CD14-positive monocyte (primary cell): ENCODE results near the gene MMP15. TPM values are rescaled to one million over a fixed set of nuclear protein-coding genes. Genes with fewer than 3 reads are reported as not detected.

ENCODE experiments used
- DNase-seq, 3 donors: peaks; one replicate each; pipeline ENCODE4 v3.0.0-alpha.2; 2011 to 2022
- H2AFZ ChIP-seq: 2 replicates; pipeline ENCODE4 v1.6.0; 2012; ENCODE audit warnings: mild to moderate bottlenecking, low read depth, low read length, inconsistent platforms; ENCODE audit not compliant: insufficient read depth, poor library complexity, severe bottlenecking
- H3K27ac ChIP-seq, 2 donors: 1 replicate in 1 of 2; 2 replicates in 1 of 2; pipeline ENCODE4 v1.5.1; 2012 to 2013; ENCODE audit warnings: low read length in 2 of 2, control low read depth in 1 of 2, inconsistent platforms in 1 of 2, low read depth in 1 of 2, mild to moderate bottlenecking in 1 of 2
- H3K27me3 ChIP-seq, 2 donors: one replicate each; pipeline versions ENCODE4 v1.6.0 to v1.6.1; 2011 to 2013; ENCODE audit warnings: low read length in 2 of 2; ENCODE audit not compliant: control insufficient read depth in 2 of 2, insufficient read depth in 2 of 2
- H3K36me3 ChIP-seq, 2 donors: replicated peaks in 1 of 2; 1 replicate in 1 of 2; 2 replicates in 1 of 2; pipeline versions ENCODE4 v1.5.1 to v1.6.1; 2012 to 2013; ENCODE audit warnings: low read length in 2 of 2, control low read depth in 1 of 2, inconsistent platforms in 1 of 2, mild to moderate bottlenecking in 1 of 2; ENCODE audit not compliant: insufficient read depth in 2 of 2, control insufficient read depth in 1 of 2
- H3K4me1 ChIP-seq, 2 donors: 1 replicate in 1 of 2; 2 replicates in 1 of 2; pipeline versions ENCODE4 v1.5.1 to v1.6.1; 2012 to 2013; ENCODE audit warnings: low read length in 2 of 2, control low read depth in 1 of 2, inconsistent platforms in 1 of 2, mild to moderate bottlenecking in 1 of 2, moderate library complexity in 1 of 2; ENCODE audit not compliant: insufficient read depth in 2 of 2, control insufficient read depth in 1 of 2
- H3K4me2 ChIP-seq: replicated peaks from 2 replicates; pipeline ENCODE3; 2012; ENCODE audit warnings: low read length, moderate library complexity, mild to moderate bottlenecking; ENCODE audit not compliant: poor library complexity, severe bottlenecking; ENCODE audit errors: extremely low read depth
- H3K4me3 ChIP-seq, 3 experiments: fragments of 200-600 bp in 1 of 3; sonication (generic) in 1 of 3; replicated peaks in 1 of 3; 1 replicate in 2 of 3; 2 replicates in 1 of 3; pipeline ENCODE4 v1.5.1; 2011 to 2013; ENCODE audit warnings: low read length in 3 of 3, mild to moderate bottlenecking in 3 of 3, control low read depth in 2 of 3, low read depth in 2 of 3, inconsistent platforms in 1 of 3, moderate library complexity in 1 of 3
- H3K79me2 ChIP-seq: 2 replicates; pipeline ENCODE4 v1.6.0; 2012; ENCODE audit warnings: mild to moderate bottlenecking, control low read depth, inconsistent platforms, low read length, moderate library complexity; ENCODE audit not compliant: insufficient read depth
- H3K9ac ChIP-seq: 2 replicates; pipeline ENCODE4 v1.6.0; 2017; ENCODE audit warnings: low read length, mild to moderate bottlenecking; ENCODE audit not compliant: insufficient read depth, poor library complexity, severe bottlenecking
- H3K9me3 ChIP-seq, 2 donors: replicated peaks in 1 of 2; 1 replicate in 1 of 2; 2 replicates in 1 of 2; pipeline versions ENCODE4 v1.5.1 to v1.6.1; 2012 to 2013; ENCODE audit warnings: low read length in 2 of 2, control low read depth in 1 of 2; ENCODE audit not compliant: control insufficient read depth in 1 of 2, insufficient read depth in 1 of 2
- H4K20me1 ChIP-seq: 2 replicates; pipeline ENCODE4 v1.6.0; 2012; ENCODE audit warnings: mild to moderate bottlenecking, low read length, control low read depth, moderate library complexity; ENCODE audit not compliant: insufficient read depth
- H3K27ac Mint-ChIP-seq, 7 donors: one replicate each; pipeline ENCODE4 v1.8.0; 2020; ENCODE audit warnings: mild to moderate bottlenecking in 7 of 7, mixed read lengths in 7 of 7, moderate library complexity in 6 of 7, inconsistent platforms in 2 of 7
- H3K27me3 Mint-ChIP-seq, 3 donors: one replicate each; pipeline ENCODE4 v1.8.0; 2021 to 2022; ENCODE audit warnings: low read depth in 3 of 3, mild to moderate bottlenecking in 3 of 3, mixed read lengths in 3 of 3, moderate library complexity in 3 of 3, inconsistent platforms in 1 of 3
- H3K36me3 Mint-ChIP-seq, 2 donors: one replicate each; pipeline ENCODE4 v1.8.0; 2020; ENCODE audit warnings: mixed read lengths in 2 of 2, inconsistent platforms in 1 of 2, mild to moderate bottlenecking in 1 of 2
- H3K4me1 Mint-ChIP-seq: one replicate; pipeline ENCODE4 v1.8.0; 2020; ENCODE audit warnings: mild to moderate bottlenecking, mixed read lengths
- H3K4me3 Mint-ChIP-seq, 2 donors: one replicate each; pipeline ENCODE4 v1.8.0; 2020; ENCODE audit warnings: mild to moderate bottlenecking in 2 of 2, mixed read lengths in 2 of 2, moderate library complexity in 1 of 2
- H3K9me3 Mint-ChIP-seq, 7 donors: one replicate each; pipeline ENCODE4 v1.8.0; 2020 to 2022; ENCODE audit warnings: mixed read lengths in 7 of 7, mild to moderate bottlenecking in 6 of 7, moderate library complexity in 6 of 7, inconsistent platforms in 2 of 7
- CTCF ChIP-seq: fragments of 200-600 bp; IDR thresholded peaks from one replicate; pipeline ENCODE4 v1.8.0; 2022; ENCODE audit warnings: antibody characterized with exemption, mild to moderate bottlenecking
- WGBS: methylation state at CpG from one replicate; pipeline ENCODE4 v1.1.5; 2013; ENCODE audit warnings: missing lambda C conversion rate; ENCODE audit not compliant: insufficient coverage; 5-methylcytosine and 5-hydroxymethylcytosine counted together
- intact Hi-C, 2 donors: fragments of 100-400 bp; cut with micrococcal nuclease; formaldehyde crosslinking; loops; one replicate each; pipeline versions ENCODE4 v1.15.0 to v1.15.1; 2023
- polyA plus RNA-seq, 3 donors: library from polyadenylated mRNA; depleted of rRNA in 1 of 3; unstranded in 2 of 3; stranded (reverse) in 1 of 3; fragments of 300-500 nt in 2 of 3; fragments of >200 nt in 1 of 3; fragmentation: Illumina TruSeq in 2 of 3; gene quantifications; 1 replicate in 2 of 3; 2 replicates in 1 of 3; pipeline ENCODE4 v1.2.3, GENCODE V29; 2012 to 2021

Gene MMP15
- polyA plus RNA-seq, 3 donors: not detected

GRCh38 chr16:58034128-58034685 is 8.7 kb downstream of the MMP15 start:
- H3K36me3 ChIP-seq: no peaks in the 10 kb centered on the region
- H3K9me3 ChIP-seq: no peaks in the 10 kb centered on the region
- DNase-seq: no peak
- H3K9ac ChIP-seq: no peak overlapping the region
- peaks cover 0 to 2% of the 10 kb centered on the region in 2 donors for H3K27me3 ChIP-seq
- Mint-ChIP-seq H3K9me3 (peaks cover 0 to 2% (median 0%) of the 10 kb centered on the region in 7 donors), H3K4me3 (no peak overlapping the region), H3K27ac (no peak overlapping the region), H3K36me3 (no peaks in the 10 kb centered on the region), H3K27me3 (peaks cover 2 to 4% (median 2%) of the 10 kb centered on the region in 3 donors), H3K4me1 (no peaks in the 10 kb centered on the region)
- no peak overlapping the region for H3K4me3 ChIP-seq
- intact Hi-C loops: no loop called here
- 92% methylated on average over 8 of the region's 14 CpGs for WGBS
- TF ChIP-seq CTCF: no peak
- H2AFZ ChIP-seq: no peak overlapping the region
- H3K4me1 ChIP-seq: no peaks in the 10 kb centered on the region
- no peaks in the 10 kb centered on the region for H4K20me1 ChIP-seq
- no peaks in the 10 kb centered on the region for H3K79me2 ChIP-seq
- H3K4me2 ChIP-seq: no peak overlapping the region
- H3K27ac ChIP-seq: no peak overlapping the region

- Histone ChIP-seq H3K4me2 (no peak overlapping the region), H3K4me3 (no peak overlapping the region), H3K27ac (no peak overlapping the region), H3K27me3 (no peaks in the 10 kb centered on the region), H3K36me3 (no peaks in the 10 kb centered on the region), H2AFZ (no peak overlapping the region), H3K79me2 (no peaks in the 10 kb centered on the region), H4K20me1 (no peaks in the 10 kb centered on the region), H3K9me3 (no peaks in the 10 kb centered on the region), H3K9ac (no peak overlapping the region), H3K4me1 (no peaks in the 10 kb centered on the region)
- no peak for DNase-seq
- no peak overlapping the region for H3K27ac Mint-ChIP-seq
- H3K4me3 Mint-ChIP-seq: no peak overlapping the region
- TF ChIP-seq CTCF: no peak
- peaks cover 0 to 2% (median 0%) of the 10 kb centered on the region in 7 donors for H3K9me3 Mint-ChIP-seq
- peaks cover 0 to 4% (median 2%) of the 10 kb centered on the region in 3 donors for H3K27me3 Mint-ChIP-seq
- no peaks in the 10 kb centered on the region for H3K36me3 Mint-ChIP-seq
- 87% methylated on average over 5 of the region's 11 CpGs for whole genome bisulfite sequencing
- no peaks in the 10 kb centered on the region for H3K4me1 Mint-ChIP-seq
- intact Hi-C loops: no loop called here
Observed at GRCh38 chr16:58034774-58035173, 9.2 kb downstream of the MMP15 start.
